Epithelial cell of prostate (primary cell): Measurements from ENCODE around the gene ARHGAP45.
"Not testable (repeated sequence)": the region's sequence is repeated elsewhere in the genome, so short reads cannot be mapped to it uniquely, and the experiment has no call there.

Experiments
- DNase-seq: peaks from one replicate; pipeline ENCODE4 v3.0.0-alpha.2; 2011; ENCODE audit warnings: low read depth, low spot score
- H3K27ac ChIP-seq: fragments of 450-650 bp; 2 replicates; pipeline ENCODE4 v1.5.1; 2017; ENCODE audit warnings: mild to moderate bottlenecking

Gene ARHGAP45

DNA sequence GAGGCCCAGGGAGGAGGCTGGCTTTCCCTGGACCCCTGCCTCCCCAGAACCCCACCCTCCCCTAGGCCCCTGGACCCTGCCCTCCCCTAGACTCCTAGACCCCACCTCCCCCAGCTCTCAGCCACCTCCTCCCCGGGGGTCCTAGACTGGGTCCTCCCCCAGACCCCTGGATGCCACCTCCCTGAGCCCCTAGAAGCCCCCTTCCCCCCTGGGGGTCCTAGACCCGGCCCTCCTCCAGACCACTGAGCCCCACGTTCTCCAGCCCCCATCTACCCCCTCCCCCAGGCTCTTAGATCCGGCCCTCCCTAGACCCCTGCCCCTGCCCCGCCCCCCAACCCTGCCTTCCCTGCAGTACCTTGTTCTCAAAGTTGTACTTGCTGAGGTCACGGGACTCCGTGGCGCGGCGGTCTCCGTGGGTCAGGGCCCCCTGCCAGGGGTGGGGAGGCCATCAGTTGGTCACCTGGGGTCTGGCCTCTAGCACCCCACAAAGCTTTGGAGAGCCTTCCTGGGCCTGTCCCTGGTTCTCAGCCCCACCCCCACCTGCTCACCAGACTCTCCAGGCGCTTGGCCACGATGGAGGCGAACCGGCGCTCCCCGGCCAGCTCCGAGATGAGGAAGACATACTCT lies 44.8 kb downstream of the ARHGAP45 start:
- H3K27ac ChIP-seq, result no peak overlapping the region
- no peak for DNase-seq

DNA sequence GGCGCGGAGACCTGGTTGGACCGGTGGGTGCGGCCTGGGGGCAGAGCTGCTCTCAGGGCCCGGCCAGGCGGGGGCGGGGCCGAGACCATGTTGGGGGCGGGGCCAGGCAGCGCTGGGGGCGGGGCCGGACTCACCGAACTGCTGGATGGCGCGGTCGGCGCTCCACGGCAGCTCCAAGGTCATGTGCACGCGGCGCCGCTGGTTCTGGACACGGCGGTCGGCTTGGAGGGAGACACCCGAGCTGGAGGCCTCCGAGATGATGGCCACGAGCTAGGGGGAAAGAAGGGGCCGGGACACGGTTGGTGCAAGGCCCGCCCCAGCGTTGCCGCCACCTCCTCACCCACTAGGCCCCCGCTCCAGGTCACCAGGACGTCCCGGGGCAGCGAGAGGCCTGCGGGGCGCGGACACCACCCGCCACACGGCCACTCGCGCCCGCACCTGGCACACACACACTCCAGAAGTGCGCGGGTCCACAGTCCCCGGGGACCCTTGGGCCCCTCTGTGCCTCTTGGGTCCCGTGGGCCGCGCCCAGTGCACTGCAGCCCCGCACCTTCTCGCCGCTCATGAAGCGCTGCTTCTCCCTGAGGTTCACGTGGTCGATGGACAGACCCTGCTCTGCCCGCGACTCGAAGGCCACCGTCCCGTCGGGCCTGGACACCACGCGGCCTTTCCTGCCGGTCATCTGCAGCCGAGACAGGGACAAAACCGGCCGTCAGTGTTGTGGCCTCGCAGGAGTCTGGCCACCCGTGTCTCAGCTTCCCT lies 45.5 kb downstream of the ARHGAP45 start:
- DNase-seq, result no peak
- H3K27ac ChIP-seq, result no peak overlapping the region

GRCh38 chr19:1113030-1113985 lies 46.3 kb downstream of the ARHGAP45 start:
- no peak overlapping the region for H3K27ac ChIP-seq
- DNase-seq, result no peak

DNA sequence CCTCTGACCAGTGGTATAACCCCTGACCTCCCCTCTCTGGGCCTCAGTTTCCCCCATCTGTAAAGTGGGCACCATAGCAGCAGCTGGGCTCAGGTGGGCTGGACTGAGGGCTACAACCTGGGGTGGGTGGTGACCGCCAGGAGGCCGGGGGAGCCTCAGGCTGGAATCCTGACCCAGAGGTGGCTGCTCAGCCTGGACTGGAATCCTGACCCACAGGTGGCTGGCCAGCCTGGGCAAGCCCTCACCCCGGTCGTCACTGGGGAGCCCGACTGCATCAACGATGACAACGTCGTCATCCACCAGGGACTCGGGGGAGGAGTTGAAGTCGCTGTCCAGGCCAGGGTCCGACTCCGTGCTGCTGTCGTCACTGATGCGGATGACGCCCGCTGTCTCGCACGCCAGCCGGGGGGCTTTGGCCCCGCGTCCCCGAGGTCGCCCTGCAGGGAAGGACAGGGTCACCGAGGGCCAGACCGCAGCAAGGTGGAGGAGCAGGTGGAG lies 47.1 kb downstream of the ARHGAP45 start:
- no peak overlapping the region for H3K27ac ChIP-seq
- no peak for DNase-seq

GRCh38 chr19:1114728-1115127 lies 47.8 kb downstream of the ARHGAP45 start:
- H3K27ac ChIP-seq, result not testable (repeated sequence)

GRCh38 chr19:1115646-1116420 lies 48.9 kb downstream of the ARHGAP45 start:
- no peak for DNase-seq
- no peak overlapping the region for H3K27ac ChIP-seq

More at GRCh38 chr19:1114728-1115127, 47.8 kb downstream of the ARHGAP45 start:
- not testable (repeated sequence) for DNase-seq

DNA sequence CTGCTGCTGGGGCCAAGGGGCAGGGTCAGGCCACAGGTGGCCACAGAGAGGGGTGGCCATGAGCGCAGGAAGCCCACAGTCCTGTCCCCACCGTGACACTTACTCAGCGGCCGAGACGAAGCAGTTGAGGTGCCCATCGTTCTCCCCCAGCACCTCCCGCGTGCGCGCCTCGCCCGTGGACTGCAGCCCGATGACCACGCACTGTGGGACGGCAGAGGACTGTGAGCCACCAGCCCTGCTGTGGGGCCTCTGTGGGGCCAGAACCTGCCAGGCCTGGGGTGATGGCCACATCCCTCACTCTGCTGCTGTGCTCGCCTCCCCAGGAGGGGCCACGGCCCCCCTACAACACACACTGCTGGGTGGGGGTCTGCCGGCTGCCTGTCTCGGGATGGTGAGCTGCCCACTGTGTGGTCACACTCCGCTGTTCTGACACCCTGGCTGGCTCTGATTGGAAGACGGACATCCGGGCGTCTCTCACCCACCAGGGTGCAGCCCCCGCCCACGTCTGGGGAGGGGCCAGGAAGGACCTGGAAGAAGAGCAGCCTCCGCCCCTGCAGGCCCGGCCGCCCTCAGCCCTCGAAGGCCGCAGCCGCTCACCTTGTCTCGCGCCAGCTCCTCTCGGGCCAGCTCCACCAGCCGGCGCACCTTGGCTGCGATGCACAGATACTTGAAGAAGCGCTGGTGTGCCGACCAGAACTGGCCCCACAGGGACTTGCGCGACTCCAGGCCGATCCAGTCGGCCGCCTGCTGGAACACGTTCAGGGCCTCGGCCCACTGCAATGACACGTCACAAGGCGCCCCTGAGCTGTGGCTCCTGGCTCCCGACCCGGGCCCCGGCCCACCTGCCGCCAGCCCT lies 50.0 kb downstream of the ARHGAP45 start:
- no peak overlapping the region for H3K27ac ChIP-seq
- DNase-seq, result no peak

- H3K27ac ChIP-seq, result no peak overlapping the region
- no peak for DNase-seq
Measured at GRCh38 chr19:1117654-1118053, 50.7 kb downstream of the ARHGAP45 start.

GRCh38 chr19:1118999-1119398 lies 52.0 kb downstream of the ARHGAP45 start:
- H3K27ac ChIP-seq, result no peak overlapping the region
- no peak for DNase-seq

GRCh38 chr19:1119475-1120217 lies 52.7 kb downstream of the ARHGAP45 start:
- no peak overlapping the region for H3K27ac ChIP-seq
- DNase-seq, result no peak

DNA sequence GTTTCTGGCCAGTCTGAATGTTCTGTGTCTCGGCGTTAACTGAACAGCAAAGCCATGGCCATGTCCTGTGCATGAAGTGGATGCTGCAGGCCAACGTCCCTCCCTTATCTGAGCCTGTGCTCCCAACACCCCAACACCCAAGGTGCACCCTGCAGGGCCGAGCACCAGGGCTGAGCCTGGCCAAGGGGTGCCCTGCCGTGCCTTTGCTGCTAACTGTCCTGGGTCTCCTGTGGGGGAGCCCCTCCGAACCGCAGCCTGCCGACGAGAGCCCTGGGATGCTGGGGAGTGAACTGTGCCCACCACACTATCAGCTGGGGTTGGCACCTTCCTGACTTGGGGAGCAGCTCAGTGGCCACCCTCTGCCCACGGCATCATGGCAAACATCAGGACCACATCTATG lies 54.4 kb downstream of the ARHGAP45 start:
- DNase-seq, result no peak
- H3K27ac ChIP-seq, result no peak overlapping the region

DNA sequence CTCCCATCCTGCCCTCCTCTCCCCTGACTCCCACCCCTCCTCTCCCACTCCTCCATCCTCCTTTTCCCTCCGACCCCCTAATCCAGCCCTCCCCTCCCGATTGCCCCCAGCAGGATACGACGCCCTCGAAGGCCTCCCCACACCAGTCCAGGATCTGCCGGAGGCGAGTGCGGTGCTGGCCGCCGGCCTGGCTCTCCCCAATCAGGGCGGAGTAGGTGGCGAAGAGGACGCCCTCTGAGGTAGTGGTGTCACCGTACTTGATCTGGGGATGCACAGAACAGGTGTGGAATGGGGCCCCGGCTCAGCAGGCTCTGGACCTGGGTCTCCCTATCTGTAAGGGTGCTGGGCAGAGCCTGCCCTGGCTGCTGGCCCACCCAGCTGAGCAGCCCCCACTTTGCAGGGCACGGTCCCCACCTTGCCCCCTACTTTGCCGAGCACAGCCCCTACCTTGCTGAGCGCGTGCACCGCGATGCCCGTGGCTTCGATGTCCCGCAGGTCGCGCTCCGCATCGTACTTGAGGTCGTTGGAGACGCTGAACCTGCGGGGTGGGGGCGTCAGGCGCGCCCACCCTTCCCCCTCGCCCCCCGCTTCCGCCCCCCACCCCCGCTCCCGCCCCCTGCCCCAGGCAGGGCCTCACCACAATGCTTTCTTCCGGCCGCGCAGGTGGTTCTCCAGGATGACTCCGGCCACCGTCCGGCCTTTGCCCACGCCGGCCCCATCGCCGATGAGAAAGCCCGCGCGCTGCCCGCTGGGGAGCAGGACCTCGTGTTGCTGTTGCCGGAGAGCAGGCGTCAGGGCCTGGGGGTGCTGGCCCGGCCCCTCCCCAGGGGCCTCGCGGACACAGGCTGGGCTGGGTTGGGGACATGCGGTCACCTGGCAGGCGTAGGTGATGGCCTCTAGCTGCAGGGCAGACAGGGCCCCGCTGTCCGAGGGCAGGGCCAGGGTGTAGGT lies 55.3 kb downstream of the ARHGAP45 start:
- no peak for DNase-seq
- no peak overlapping the region for H3K27ac ChIP-seq

GRCh38 chr19:1122972-1123363 lies 56.0 kb downstream of the ARHGAP45 start:
- H3K27ac ChIP-seq, result no peak overlapping the region
- no peak for DNase-seq

DNA sequence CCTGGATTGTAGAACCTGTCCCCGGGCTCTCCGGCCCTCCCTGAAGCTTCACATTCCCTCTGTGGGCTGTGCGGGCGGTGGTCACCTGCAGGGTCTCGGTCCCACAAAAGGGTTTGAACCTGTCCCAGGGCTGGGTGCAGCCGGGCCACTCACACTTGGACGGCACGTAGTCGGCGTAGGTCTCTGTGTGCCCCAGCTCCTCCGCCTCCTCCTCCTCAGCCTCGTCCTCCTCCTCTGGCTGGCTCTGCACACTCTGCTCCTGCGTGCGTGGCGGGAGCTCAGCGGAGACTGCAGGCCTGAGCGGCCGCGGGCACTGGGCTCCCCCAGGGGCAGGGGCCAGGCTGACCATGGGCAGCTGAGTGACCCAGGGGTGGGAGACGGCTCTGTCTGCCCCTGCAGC lies 56.4 kb downstream of the ARHGAP45 start:
- DNase-seq, result no peak
- H3K27ac ChIP-seq, result no peak overlapping the region

- DNase-seq, result no peak
- no peak overlapping the region for H3K27ac ChIP-seq
Measured at GRCh38 chr19:1123885-1124677, 57.1 kb downstream of the ARHGAP45 start.
